ENCODE data around the gene NDUFAB1. TPM values are rescaled to one million over a fixed set of nuclear protein-coding genes. Genes with fewer than 3 reads are reported as not detected.

The NDUFAB1 gene
- total and polyA plus RNA-seq, 2 of the 13 experiments (the other 11 are each of a cell fraction or from before 2014, with no cell fraction given): 221 to 601 TPM

DNA sequence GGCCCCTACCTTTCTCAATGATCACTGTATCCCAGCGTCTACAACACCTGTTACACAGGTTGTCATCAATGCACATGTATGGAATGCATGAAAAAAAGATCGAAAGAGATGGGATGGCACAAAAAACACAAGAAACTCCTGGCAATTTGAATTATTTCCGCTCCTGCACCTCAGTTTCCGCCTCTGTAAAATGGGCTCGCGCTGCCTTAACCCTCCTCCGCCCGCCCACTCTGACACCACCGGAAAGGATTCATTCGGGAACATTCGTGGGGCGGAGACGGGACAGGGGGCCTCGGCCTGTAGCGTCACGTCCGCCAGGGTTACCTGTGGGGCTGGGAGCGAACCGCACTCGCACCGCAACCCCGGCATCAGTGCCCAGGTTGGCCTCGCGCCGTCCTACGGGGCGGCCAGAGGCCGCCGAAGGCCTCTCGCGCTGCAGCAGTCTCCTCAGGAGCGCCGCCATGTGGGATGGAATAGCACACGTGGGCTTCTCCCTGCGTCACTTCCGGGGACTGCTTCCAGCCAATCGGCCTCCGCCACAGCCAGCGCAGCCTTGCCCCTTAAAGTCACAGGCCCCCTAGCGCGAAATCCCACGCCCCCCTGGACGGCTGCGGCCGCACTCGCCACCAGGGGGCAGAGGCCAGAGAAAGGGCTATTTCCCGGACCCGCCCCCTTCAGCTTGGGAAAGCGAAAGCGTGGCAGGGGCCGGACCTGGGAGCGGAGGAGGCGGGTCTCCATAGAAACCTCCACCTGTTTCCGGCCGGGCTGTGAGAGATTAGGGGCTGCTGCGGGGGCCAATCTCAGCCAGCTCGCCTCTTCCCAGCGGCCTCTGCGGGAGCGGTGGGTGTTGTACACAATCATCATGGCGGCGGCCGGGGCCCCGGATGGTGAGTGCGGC lies 39.0 kb downstream of the NDUFAB1 start, which contains the start of the genes EARS2 and UBFD1 (continued):
- TF ChIP-seq, protein P1, sequence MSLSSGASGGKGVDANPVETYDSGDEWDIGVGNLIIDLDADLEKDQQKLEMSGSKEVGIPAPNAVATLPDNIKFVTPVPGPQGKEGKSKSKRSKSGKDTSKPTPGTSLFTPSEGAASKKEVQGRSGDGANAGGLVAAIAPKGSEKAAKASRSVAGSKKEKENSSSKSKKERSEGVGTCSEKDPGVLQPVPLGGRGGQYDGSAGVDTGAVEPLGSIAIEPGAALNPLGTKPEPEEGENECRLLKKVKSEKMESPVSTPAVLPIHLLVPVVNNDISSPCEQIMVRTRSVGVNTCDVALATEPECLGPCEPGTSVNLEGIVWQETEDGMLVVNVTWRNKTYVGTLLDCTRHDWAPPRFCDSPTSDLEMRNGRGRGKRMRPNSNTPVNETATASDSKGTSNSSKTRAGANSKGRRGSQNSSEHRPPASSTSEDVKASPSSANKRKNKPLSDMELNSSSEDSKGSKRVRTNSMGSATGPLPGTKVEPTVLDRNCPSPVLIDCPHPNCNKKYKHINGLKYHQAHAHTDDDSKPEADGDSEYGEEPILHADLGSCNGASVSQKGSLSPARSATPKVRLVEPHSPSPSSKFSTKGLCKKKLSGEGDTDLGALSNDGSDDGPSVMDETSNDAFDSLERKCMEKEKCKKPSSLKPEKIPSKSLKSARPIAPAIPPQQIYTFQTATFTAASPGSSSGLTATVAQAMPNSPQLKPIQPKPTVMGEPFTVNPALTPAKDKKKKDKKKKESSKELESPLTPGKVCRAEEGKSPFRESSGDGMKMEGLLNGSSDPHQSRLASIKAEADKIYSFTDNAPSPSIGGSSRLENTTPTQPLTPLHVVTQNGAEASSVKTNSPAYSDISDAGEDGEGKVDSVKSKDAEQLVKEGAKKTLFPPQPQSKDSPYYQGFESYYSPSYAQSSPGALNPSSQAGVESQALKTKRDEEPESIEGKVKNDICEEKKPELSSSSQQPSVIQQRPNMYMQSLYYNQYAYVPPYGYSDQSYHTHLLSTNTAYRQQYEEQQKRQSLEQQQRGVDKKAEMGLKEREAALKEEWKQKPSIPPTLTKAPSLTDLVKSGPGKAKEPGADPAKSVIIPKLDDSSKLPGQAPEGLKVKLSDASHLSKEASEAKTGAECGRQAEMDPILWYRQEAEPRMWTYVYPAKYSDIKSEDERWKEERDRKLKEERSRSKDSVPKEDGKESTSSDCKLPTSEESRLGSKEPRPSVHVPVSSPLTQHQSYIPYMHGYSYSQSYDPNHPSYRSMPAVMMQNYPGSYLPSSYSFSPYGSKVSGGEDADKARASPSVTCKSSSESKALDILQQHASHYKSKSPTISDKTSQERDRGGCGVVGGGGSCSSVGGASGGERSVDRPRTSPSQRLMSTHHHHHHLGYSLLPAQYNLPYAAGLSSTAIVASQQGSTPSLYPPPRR (CRISPR knock-in tag; IDR thresholded peaks at IDR 0.05; ENCODE audit: borderline replicate concordance): peak; percentile 65; the same call in 1 of the 2 replicates
- peak; percentile 22; the same call in 1 of the 2 replicates for TF ChIP-seq ZNF510 (CRISPR knock-in tag; IDR thresholded peaks at IDR 0.05; ENCODE audit: low read depth)
- TF ChIP-seq ZBTB21 (CRISPR knock-in tag; IDR thresholded peaks at IDR 0.05): 0 out of 2 replicates have a peak, but pooled peaks have one; percentile 10
- TF ChIP-seq, protein P2, sequence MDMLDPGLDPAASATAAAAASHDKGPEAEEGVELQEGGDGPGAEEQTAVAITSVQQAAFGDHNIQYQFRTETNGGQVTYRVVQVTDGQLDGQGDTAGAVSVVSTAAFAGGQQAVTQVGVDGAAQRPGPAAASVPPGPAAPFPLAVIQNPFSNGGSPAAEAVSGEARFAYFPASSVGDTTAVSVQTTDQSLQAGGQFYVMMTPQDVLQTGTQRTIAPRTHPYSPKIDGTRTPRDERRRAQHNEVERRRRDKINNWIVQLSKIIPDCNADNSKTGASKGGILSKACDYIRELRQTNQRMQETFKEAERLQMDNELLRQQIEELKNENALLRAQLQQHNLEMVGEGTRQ (IDR thresholded peaks at IDR 0.05; ENCODE audit: low read depth, low read length): peak; percentile 95
- TF ChIP-seq, protein P2 (CRISPR knock-in tag; IDR thresholded peaks at IDR 0.05; ENCODE audit: borderline replicate concordance): peak; percentile 97
- peak; percentile 98; the same call in 1 of the 2 replicates for TF ChIP-seq SIN3A (IDR thresholded peaks at IDR 0.05; ENCODE audit: borderline replicate concordance, low read depth, low read length)
- TF ChIP-seq ZC3H4 (CRISPR knock-in tag; IDR thresholded peaks at IDR 0.05; ENCODE audit: borderline replicate concordance): no peak; the same call in 1 of the 2 replicates
- TF ChIP-seq ZNF205 (CRISPR knock-in tag; IDR thresholded peaks at IDR 0.05): peak; percentile 95
- TF ChIP-seq, protein P3, sequence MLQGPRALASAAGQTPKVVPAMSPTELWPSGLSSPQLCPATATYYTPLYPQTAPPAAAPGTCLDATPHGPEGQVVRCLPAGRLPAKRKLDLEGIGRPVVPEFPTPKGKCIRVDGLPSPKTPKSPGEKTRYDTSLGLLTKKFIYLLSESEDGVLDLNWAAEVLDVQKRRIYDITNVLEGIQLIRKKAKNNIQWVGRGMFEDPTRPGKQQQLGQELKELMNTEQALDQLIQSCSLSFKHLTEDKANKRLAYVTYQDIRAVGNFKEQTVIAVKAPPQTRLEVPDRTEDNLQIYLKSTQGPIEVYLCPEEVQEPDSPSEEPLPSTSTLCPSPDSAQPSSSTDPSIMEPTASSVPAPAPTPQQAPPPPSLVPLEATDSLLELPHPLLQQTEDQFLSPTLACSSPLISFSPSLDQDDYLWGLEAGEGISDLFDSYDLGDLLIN (CRISPR knock-in tag; IDR thresholded peaks at IDR 0.05; ENCODE audit: borderline replicate concordance): peak; percentile 98
- TF ChIP-seq GATAD1 (CRISPR knock-in tag; IDR thresholded peaks at IDR 0.05): peak; percentile 95
- TF ChIP-seq FOXJ3 (CRISPR knock-in tag; IDR thresholded peaks at IDR 0.05; ENCODE audit: borderline replicate concordance): peak; percentile 80
- TF ChIP-seq ZNF709 (CRISPR knock-in tag; IDR thresholded peaks at IDR 0.05): peak; percentile 92; the same call in 1 of the 2 replicates
- peak; percentile 95; the same call in 1 of the 2 replicates for TF ChIP-seq PCBP1 (IDR thresholded peaks at IDR 0.05; ENCODE audit: borderline replicate concordance, low read depth, low read length)
- TF ChIP-seq TARDBP (CRISPR knock-in tag; IDR thresholded peaks at IDR 0.05): peak; percentile 97
- peak; percentile 91 for TF ChIP-seq ZFAT (CRISPR knock-in tag; conservative IDR thresholded peaks at IDR 0.05)
- peak; percentile 74; the same call in 1 of the 2 replicates for TF ChIP-seq FOXM1 (CRISPR knock-in tag; IDR thresholded peaks at IDR 0.05)
- peak; percentile 95; the same call in 1 of the 2 replicates for TF ChIP-seq ZNF20 (CRISPR knock-in tag; IDR thresholded peaks at IDR 0.05)
- no peak; the same call in 1 of the 2 replicates for TF ChIP-seq ZNF557 (CRISPR knock-in tag; IDR thresholded peaks at IDR 0.05)
- no peak for TF ChIP-seq NFIB (CRISPR knock-in tag; IDR thresholded peaks at IDR 0.05; ENCODE audit: borderline replicate concordance)
- peak; percentile 100 for TF ChIP-seq DMAP1 (CRISPR knock-in tag; IDR thresholded peaks at IDR 0.05)
- no peak; the same call in 1 of the 2 replicates for TF ChIP-seq ZNF703 (CRISPR knock-in tag; IDR thresholded peaks at IDR 0.05; ENCODE audit: borderline replicate concordance)

Data from HepG2 (cell line).